Measurements from ENCODE around the gene RPL31. TPM values are rescaled to one million over a fixed set of nuclear protein-coding genes. Genes with fewer than 3 reads are reported as not detected.

RPL31 gene
- total and polyA plus RNA-seq, 9 of the 15 experiments (the other 6 are each of a cell fraction or from before 2014, with no cell fraction given): 1,176 to 6,037 (median 2,997) TPM

DNA sequence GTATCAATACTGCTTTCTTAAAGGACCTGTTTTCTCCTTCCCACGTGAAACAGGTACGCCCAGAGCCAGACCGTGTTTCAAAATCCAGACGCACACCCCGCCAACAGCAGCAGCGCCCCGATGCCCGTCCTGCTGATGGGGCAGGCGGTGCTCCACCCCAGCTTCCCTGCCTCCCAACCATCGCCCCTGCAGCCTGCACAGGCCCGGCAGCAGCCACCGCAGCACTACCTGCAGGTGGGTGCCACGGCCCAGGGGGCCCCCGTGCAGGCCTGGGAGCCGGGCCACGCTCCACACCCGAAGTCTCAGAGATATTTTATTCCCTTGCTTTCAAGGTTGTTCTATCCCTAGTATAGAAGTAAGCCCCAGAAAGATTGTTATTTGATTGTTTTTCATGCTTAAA, 8.8 kb upstream of the RPL31 start:
- POLR2A ChIA-PET: interaction anchor here (1.5 kb wide), 1 partner anchor 10 kb away, joined by 3 read pairs; no protein-coding TSS in a partner anchor
- 42% methylated on average over 14 of the region's 17 CpGs for WGBS (ENCODE audit: insufficient coverage, low coverage, missing lambda C conversion rate)

More for the DNA sequence above, 8.8 kb upstream of the RPL31 start:
- H3K4me2 ChIP-seq (ENCODE audit: insufficient read depth, low read length): no peak overlapping the region
- TF ChIP-seq, protein P1, sequence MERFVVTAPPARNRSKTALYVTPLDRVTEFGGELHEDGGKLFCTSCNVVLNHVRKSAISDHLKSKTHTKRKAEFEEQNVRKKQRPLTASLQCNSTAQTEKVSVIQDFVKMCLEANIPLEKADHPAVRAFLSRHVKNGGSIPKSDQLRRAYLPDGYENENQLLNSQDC (CRISPR knock-in tag; IDR thresholded peaks at IDR 0.05): no peak
- TF ChIP-seq, protein P2, sequence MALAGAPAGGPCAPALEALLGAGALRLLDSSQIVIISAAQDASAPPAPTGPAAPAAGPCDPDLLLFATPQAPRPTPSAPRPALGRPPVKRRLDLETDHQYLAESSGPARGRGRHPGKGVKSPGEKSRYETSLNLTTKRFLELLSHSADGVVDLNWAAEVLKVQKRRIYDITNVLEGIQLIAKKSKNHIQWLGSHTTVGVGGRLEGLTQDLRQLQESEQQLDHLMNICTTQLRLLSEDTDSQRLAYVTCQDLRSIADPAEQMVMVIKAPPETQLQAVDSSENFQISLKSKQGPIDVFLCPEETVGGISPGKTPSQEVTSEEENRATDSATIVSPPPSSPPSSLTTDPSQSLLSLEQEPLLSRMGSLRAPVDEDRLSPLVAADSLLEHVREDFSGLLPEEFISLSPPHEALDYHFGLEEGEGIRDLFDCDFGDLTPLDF (CRISPR knock-in tag; IDR thresholded peaks at IDR 0.05): no peak
- TF ChIP-seq SMARCC2 (IDR thresholded peaks at IDR 0.05; ENCODE audit: low read depth): no peak
- no peak for TF ChIP-seq HDAC3 (IDR thresholded peaks at IDR 0.05; ENCODE audit: borderline replicate concordance, partially characterized antibody)
- no peak for TF ChIP-seq NCOA2 (IDR thresholded peaks at IDR 0.05; ENCODE audit: partially characterized antibody in 2 of 2)
- TF ChIP-seq NFXL1 (CRISPR knock-in tag; IDR thresholded peaks at IDR 0.05): no peak
- TF ChIP-seq CAMTA2 (CRISPR knock-in tag; conservative IDR thresholded peaks at IDR 0.05): no peak
- TF ChIP-seq BRF1 (IDR thresholded peaks at IDR 0.05; ENCODE audit: borderline replicate concordance, extremely low read depth, insufficient read length): no peak
- TF ChIP-seq, protein P3, sequence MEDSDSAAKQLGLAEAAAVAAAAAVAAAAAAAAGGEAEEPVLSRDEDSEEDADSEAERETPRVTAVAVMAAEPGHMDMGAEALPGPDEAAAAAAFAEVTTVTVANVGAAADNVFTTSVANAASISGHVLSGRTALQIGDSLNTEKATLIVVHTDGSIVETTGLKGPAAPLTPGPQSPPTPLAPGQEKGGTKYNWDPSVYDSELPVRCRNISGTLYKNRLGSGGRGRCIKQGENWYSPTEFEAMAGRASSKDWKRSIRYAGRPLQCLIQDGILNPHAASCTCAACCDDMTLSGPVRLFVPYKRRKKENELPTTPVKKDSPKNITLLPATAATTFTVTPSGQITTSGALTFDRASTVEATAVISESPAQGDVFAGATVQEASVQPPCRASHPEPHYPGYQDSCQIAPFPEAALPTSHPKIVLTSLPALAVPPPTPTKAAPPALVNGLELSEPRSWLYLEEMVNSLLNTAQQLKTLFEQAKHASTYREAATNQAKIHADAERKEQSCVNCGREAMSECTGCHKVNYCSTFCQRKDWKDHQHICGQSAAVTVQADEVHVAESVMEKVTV (CRISPR knock-in tag; IDR thresholded peaks at IDR 0.05): no peak
- no peak for TF ChIP-seq U2AF1 (optimal IDR thresholded peaks at IDR 0.05; ENCODE audit: low read depth, low read length)
- TF ChIP-seq ETV6 (IDR thresholded peaks at IDR 0.05; ENCODE audit: borderline replicate concordance in 1 of 2, low read depth in 2 of 2, low read length in 1 of 2): no peak
- no peak for TF ChIP-seq ETV6 (CRISPR knock-in tag; IDR thresholded peaks at IDR 0.05; ENCODE audit: borderline replicate concordance)
- no peak for TF ChIP-seq FOXK1 (CRISPR knock-in tag; IDR thresholded peaks at IDR 0.05; ENCODE audit: borderline replicate concordance)
- TF ChIP-seq FUS (optimal IDR thresholded peaks at IDR 0.05; ENCODE audit: low read depth, low read length): no peak
- H3K4me3 ChIP-seq: no peak overlapping the region
- FAIRE-seq (no peak), ATAC-seq (no peak), DNase-seq (ENCODE audit: extremely low read depth in 1 of 4, low spot score in 3 of 4) (no peak)
- H3K4me1 ChIP-seq (replicated peaks in 1 of 2; ENCODE audit: control insufficient read depth in 2 of 2, insufficient read depth in 2 of 2, low read length in 2 of 2): peaks cover 0 to 7% of the 10 kb centered on the region in 2 experiments; a peak in 2 of 5 replicates
- no TSS peak for BruUV-seq (replicated peaks)
- peaks cover 25 to 53% of the 10 kb centered on the region in 2 experiments; a peak in 4 of 5 replicates for H3K27me3 ChIP-seq (ENCODE audit: control insufficient read depth in 2 of 2, insufficient read depth in 2 of 2, low read length in 2 of 2)
- no peaks in the 10 kb centered on the region for H3K9me1 ChIP-seq (ENCODE audit: control insufficient read depth, insufficient read depth, low read length)
- H3K9ac ChIP-seq (ENCODE audit: insufficient read depth in 1 of 2, low read depth in 2 of 2, low read length in 2 of 2): no peak overlapping the region
- no peak overlapping the region for H3K27ac ChIP-seq (ENCODE audit: extremely low read depth, low read depth, low read length)
- CTCF ChIA-PET (ENCODE audit: low intra/inter-chr PET ratio): no interaction called here
- no peaks in the 10 kb centered on the region for H3K9me3 ChIP-seq (replicated peaks; ENCODE audit: control insufficient read depth, insufficient read depth, low read depth, low read length)
- intact Hi-C loops (cut with micrococcal nuclease) (no loop called here), in situ Hi-C loops (cut with MboI) (loop anchor here (5.0 to 10.0 kb wide), 2 partner anchors 261 to 378 kb away; no protein-coding TSS in a partner anchor)
- no peaks in the 10 kb centered on the region for H4K20me1 ChIP-seq (replicated peaks; ENCODE audit: control insufficient read depth, insufficient read depth, low read length)
- H3K36me3 ChIP-seq (ENCODE audit: control insufficient read depth, insufficient read depth, low read length): no peaks in the 10 kb centered on the region
- H2AFZ ChIP-seq (ENCODE audit: low read depth, low read length): no peak overlapping the region
- no peaks in the 10 kb centered on the region for H3K79me2 ChIP-seq (ENCODE audit: control insufficient read depth, insufficient read depth, low read length)
